H1 (cell line): ENCODE data around the gene TTC22. TPM values are rescaled to one million over a fixed set of nuclear protein-coding genes. Genes with fewer than 3 reads are reported as not detected.

Source experiments
- CTCF ChIA-PET: fragments of 300-600 bp; sonication (Branson Sonifier 250); formaldehyde crosslinking; loops from one replicate; lab custom pipeline; 2021; ENCODE audit not compliant: partially characterized antibody; lab: Charles Lee
- POLR2A ChIA-PET: fragments of 300-600 bp; sonication (Branson Sonifier 250); formaldehyde crosslinking; loops from one replicate; lab custom pipeline; 2021; ENCODE audit warnings: inconsistent platforms; ENCODE audit not compliant: partially characterized antibody; lab: Charles Lee
- DNase-seq, 2 experiments: peaks; one replicate each; pipeline versions ENCODE4 v3.0.0 to v3.0.0-alpha.2; 2010 to 2022; ENCODE audit warnings: low spot score in 2 of 2, low read depth in 1 of 2, mixed read lengths in 1 of 2
- FAIRE-seq: peaks from 2 replicates; lab custom pipeline; 2011; peaks lifted over from hg19 to GRCh38; lab: Jason Lieb, UNC
- H2AFZ ChIP-seq: 2 replicates; pipeline ENCODE4 v1.8.1; 2012; ENCODE audit warnings: low read length, inconsistent platforms
- H2AK5ac ChIP-seq: 2 replicates; pipeline ENCODE4 v1.6.1; 2013; ENCODE audit warnings: low read depth, low read length
- H2BK120ac ChIP-seq: replicated peaks from 2 replicates; pipeline ENCODE3; 2013; ENCODE audit warnings: low read depth, low read length, inconsistent platforms
- H2BK12ac ChIP-seq: 2 replicates; pipeline ENCODE4 v1.6.1; 2013; ENCODE audit warnings: low read depth, low read length
- H2BK15ac ChIP-seq: 2 replicates; pipeline ENCODE4 v1.6.1; 2013; ENCODE audit warnings: low read length
- H2BK20ac ChIP-seq: 2 replicates; pipeline ENCODE4 v1.6.1; 2013; ENCODE audit warnings: low read length
- H2BK5ac ChIP-seq: 2 replicates; pipeline ENCODE4 v1.6.1; 2013; ENCODE audit warnings: low read depth, low read length
- H3K14ac ChIP-seq: 2 replicates; pipeline ENCODE4 v1.6.1; 2013; ENCODE audit warnings: inconsistent platforms; ENCODE audit not compliant: insufficient read length
- H3K18ac ChIP-seq: 2 replicates; pipeline ENCODE4 v1.6.1; 2013; ENCODE audit warnings: low read length; ENCODE audit errors: extremely low read depth
- H3K23ac ChIP-seq: 2 replicates; pipeline ENCODE4 v1.6.1; 2013; ENCODE audit warnings: inconsistent platforms; ENCODE audit not compliant: insufficient read length
- H3K23me2 ChIP-seq: 2 replicates; pipeline ENCODE4 v1.6.1; 2013; ENCODE audit warnings: low read depth, low read length
- H3K27ac ChIP-seq: 2 replicates; pipeline ENCODE4 v1.6.1; 2011; ENCODE audit warnings: low read depth, low read length, inconsistent platforms
- H3K27me3 ChIP-seq, 4 experiments: replicated peaks in 1 of 4; 1 replicate in 1 of 4; 2 replicates in 3 of 4; pipeline versions ENCODE4 v1.6.1 to v1.8.1; 2011 to 2013; ENCODE audit warnings: low read length in 3 of 4, mild to moderate bottlenecking in 3 of 4, inconsistent platforms in 2 of 4, mixed read lengths in 2 of 4, moderate library complexity in 1 of 4; ENCODE audit not compliant: control insufficient read depth in 3 of 4, insufficient read depth in 3 of 4; ENCODE audit errors: extremely low read depth in 1 of 4
- H3K36me3 ChIP-seq, 4 experiments: 2 replicates each; pipeline versions ENCODE4 v1.6.1 to v1.8.1; 2011 to 2013; ENCODE audit warnings: mild to moderate bottlenecking in 4 of 4, low read length in 3 of 4, moderate library complexity in 2 of 4, control low read depth in 1 of 4, inconsistent platforms in 1 of 4; ENCODE audit not compliant: insufficient read depth in 4 of 4, control insufficient read depth in 2 of 4
- H3K4ac ChIP-seq: replicated peaks from 2 replicates; pipeline ENCODE3; 2013; ENCODE audit warnings: low read length, low read depth, mixed read lengths, inconsistent platforms; ENCODE audit not compliant: insufficient read length
- H3K4me1 ChIP-seq, 4 experiments: replicated peaks in 1 of 4; 1 replicate in 1 of 4; 2 replicates in 3 of 4; pipeline versions ENCODE4 v1.6.1 to v1.8.1; 2011 to 2013; ENCODE audit warnings: low read length in 3 of 4, inconsistent platforms in 2 of 4, mixed read lengths in 1 of 4; ENCODE audit not compliant: insufficient read depth in 4 of 4, control insufficient read depth in 3 of 4
- H3K4me2 ChIP-seq, 2 experiments: 2 replicates each; pipeline versions ENCODE4 v1.6.1 to v1.8.1; 2011 to 2013; ENCODE audit warnings: low read depth in 2 of 2, low read length in 2 of 2, control low read depth in 1 of 2, inconsistent platforms in 1 of 2, mild to moderate bottlenecking in 1 of 2; ENCODE audit not compliant: insufficient read depth in 1 of 2
- H3K4me3 ChIP-seq, 4 experiments: fragments of 200-600, 300-600 bp in 1 of 4; sonication (generic), shearing (Covaris generic), sonication (Bioruptor Twin) in 1 of 4; 2 replicates each; pipeline versions ENCODE4 v1.5.1 to v1.8.1; 2011 to 2016; ENCODE audit warnings: low read length in 4 of 4, low read depth in 3 of 4, control low read depth in 2 of 4, inconsistent platforms in 2 of 4, mild to moderate bottlenecking in 2 of 4, mixed read lengths in 1 of 4, moderate library complexity in 1 of 4; ENCODE audit not compliant: insufficient read depth in 2 of 4; ENCODE audit errors: extremely low read depth in 1 of 4
- H3K56ac ChIP-seq: replicated peaks from 2 replicates; pipeline ENCODE3; 2013; ENCODE audit warnings: low read depth, mild to moderate bottlenecking, mixed read lengths, low read length, inconsistent platforms; ENCODE audit not compliant: insufficient read length
- H3K79me1 ChIP-seq: 2 replicates; pipeline ENCODE4 v1.6.1; 2013; ENCODE audit warnings: low read depth, low read length, control low read depth
- H3K79me2 ChIP-seq, 2 experiments: 2 replicates each; pipeline versions ENCODE4 v1.6.1 to v1.8.1; 2012 to 2013; ENCODE audit warnings: low read length in 2 of 2, mild to moderate bottlenecking in 2 of 2, inconsistent platforms in 1 of 2; ENCODE audit not compliant: insufficient read depth in 2 of 2, control insufficient read depth in 1 of 2
- H3K9ac ChIP-seq, 4 experiments: replicated peaks in 1 of 4; 1 replicate in 1 of 4; 2 replicates in 3 of 4; pipeline versions ENCODE4 v1.6.1 to v1.8.1; 2011 to 2013; ENCODE audit warnings: low read depth in 3 of 4, low read length in 3 of 4, control low read depth in 2 of 4, mild to moderate bottlenecking in 2 of 4, moderate library complexity in 2 of 4, inconsistent platforms in 1 of 4; ENCODE audit errors: extremely low read depth in 1 of 4
- H3K9me3 ChIP-seq, 2 experiments: 2 replicates each; pipeline versions ENCODE4 v1.6.1 to v1.8.1; 2012 to 2013; ENCODE audit warnings: mild to moderate bottlenecking in 2 of 2, moderate library complexity in 2 of 2, control low read depth in 1 of 2, inconsistent platforms in 1 of 2, low read depth in 1 of 2, low read length in 1 of 2, mixed read lengths in 1 of 2; ENCODE audit not compliant: insufficient read depth in 2 of 2
- H4K20me1 ChIP-seq, 2 experiments: replicated peaks in 1 of 2; 2 replicates each; pipeline versions ENCODE3 to v1.8.1; 2011 to 2013; ENCODE audit warnings: inconsistent platforms in 2 of 2, low read length in 2 of 2, mild to moderate bottlenecking in 1 of 2; ENCODE audit not compliant: insufficient read depth in 2 of 2, control insufficient read depth in 1 of 2
- H4K5ac ChIP-seq: 2 replicates; pipeline ENCODE4 v1.6.1; 2013; ENCODE audit warnings: low read length, low read depth, mixed read lengths, inconsistent platforms; ENCODE audit not compliant: insufficient read length
- H4K8ac ChIP-seq: 2 replicates; pipeline ENCODE4 v1.8.0; 2013; ENCODE audit warnings: mild to moderate bottlenecking, moderate library complexity, low read length, inconsistent platforms; ENCODE audit not compliant: insufficient read depth; ENCODE audit errors: extremely low read depth
- H4K91ac ChIP-seq: replicated peaks from 2 replicates; pipeline ENCODE3; 2013; ENCODE audit warnings: low read length, mixed read lengths, inconsistent platforms; ENCODE audit not compliant: insufficient read length
- CBX5 ChIP-seq: fragments of 300-800, 300-1000 bp; sonication (generic); IDR thresholded peaks from 2 replicates; pipeline ENCODE4 v1.7.1; 2016; ENCODE audit warnings: antibody characterized with exemption, low read length, low read depth
- CREB1 ChIP-seq: IDR thresholded peaks from 2 replicates; pipeline ENCODE4 v1.6.1; 2012; ENCODE audit warnings: inconsistent platforms
- GTF2F1 ChIP-seq: IDR thresholded peaks from 2 replicates; pipeline ENCODE4 v1.6.1; 2012; ENCODE audit warnings: low read depth, low read length, improper control_type of control experiment, borderline replicate concordance
- PHF8 ChIP-seq: fragments of 200-600 bp; sonication (generic); conservative IDR thresholded peaks from 2 replicates; pipeline ENCODE4 v1.7.1; 2012; ENCODE audit warnings: low read depth, mild to moderate bottlenecking, inconsistent platforms, low read length, moderate library complexity
- POU5F1 ChIP-seq: IDR thresholded peaks from 2 replicates; pipeline ENCODE4 v1.6.1; 2011; ENCODE audit warnings: low read depth, mild to moderate bottlenecking, low read length, moderate library complexity
- RAD21 ChIP-seq, 2 experiments: IDR thresholded peaks in 1 of 2; conservative IDR thresholded peaks in 1 of 2; 2 replicates each; pipeline ENCODE4 v1.6.1; 2011; ENCODE audit warnings: low read depth in 2 of 2, low read length in 2 of 2, improper control_type of control experiment in 1 of 2, inconsistent platforms in 1 of 2, mild to moderate bottlenecking in 1 of 2, moderate library complexity in 1 of 2
- SIX5 ChIP-seq: IDR thresholded peaks from 2 replicates; pipeline ENCODE4 v1.6.1; 2011; ENCODE audit warnings: mild to moderate bottlenecking, low read depth, low read length
- TBP ChIP-seq: IDR thresholded peaks from 2 replicates; pipeline ENCODE4 v1.6.1; 2011; ENCODE audit warnings: low read depth, low read length, improper control_type of control experiment
- ZNF274 ChIP-seq: IDR thresholded peaks from 2 replicates; pipeline ENCODE4 v1.7.0; 2012; ENCODE audit warnings: low read length, borderline replicate concordance; ENCODE audit errors: extremely low read depth
- WGBS, 2 experiments: shearing (Covaris generic) in 1 of 2; methylation state at CpG; one replicate each; pipeline versions ENCODE4 v1.1.6 to v1.1.7; 2013 to 2015; ENCODE audit warnings: low lambda C conversion rate in 2 of 2, mixed read lengths in 2 of 2, inconsistent platforms in 1 of 2, low coverage in 1 of 2, missing lambda C conversion rate in 1 of 2; ENCODE audit not compliant: insufficient replicate concordance in 2 of 2, insufficient coverage in 1 of 2, insufficient read length in 1 of 2; ENCODE audit errors: extremely low coverage in 1 of 2, missing lambda C conversion rate in 1 of 2; 5-methylcytosine and 5-hydroxymethylcytosine counted together
- polyA plus RNA-seq, 7 experiments: library from polyadenylated mRNA; depleted of rRNA in 3 of 7; stranded (reverse) in 5 of 7; unstranded in 2 of 7; fragments of >200 nt in 5 of 7; fragments of 200-250 nt in 2 of 7; gene quantifications; 1 replicate in 5 of 7; 2 replicates in 1 of 7; 4 replicates in 1 of 7; pipeline versions ENCODE4 v1.2.1 to v1.2.3, GENCODE V29; 2011 to 2013; ENCODE audit warnings: missing spikeins in 2 of 7, mixed read lengths in 2 of 7
- total RNA-seq: library from RNA; stranded (reverse); fragmentation: NEBNext Ultra II Directional; extraction: Animal tissue kit (Norgen Biotek cat#: 25700); gene quantifications from 2 replicates; pipeline ENCODE4 v1.2.1, GENCODE V29; 2021

The TTC22 gene
- total and polyA plus RNA-seq, 2 of the 8 experiments (the other 6 are each of a cell fraction or from before 2014, with no cell fraction given): 1.00 to 1.6 TPM

- Histone ChIP-seq H3K9ac (no peak overlapping the region), H2BK5ac (no peak overlapping the region), H3K18ac (no peak overlapping the region), H3K36me3 (no peaks in the 10 kb centered on the region), H4K5ac (no peak overlapping the region), H3K27ac (no peak overlapping the region), H3K27me3 (no peaks in the 10 kb centered on the region), H2AK5ac (no peak overlapping the region), H2BK12ac (no peak overlapping the region), H3K23ac (no peak overlapping the region), H4K91ac (no peak overlapping the region), H3K23me2 (peaks cover 7% of the 10 kb centered on the region; the same call in 1 of the 2 replicates), H4K20me1 (no peaks in the 10 kb centered on the region), H3K4me3 (no peak overlapping the region), H2BK120ac (no peak overlapping the region), H3K4ac (no peak overlapping the region), H2BK20ac (0 out of 2 replicates have a peak overlapping the region, but pooled peaks have one; percentile 32), H3K4me2 (no peak overlapping the region), H3K79me1 (peaks cover 4% of the 10 kb centered on the region; the same call in 1 of the 2 replicates), H2AFZ (no peak overlapping the region), H2BK15ac (no peak overlapping the region), H3K14ac (no peak overlapping the region), H4K8ac (no peak overlapping the region), H3K79me2 (peaks cover 0 to 15% of the 10 kb centered on the region in 2 experiments; a peak in 2 of 4 replicates), H3K4me1 (no peaks in the 10 kb centered on the region), H3K56ac (no peak overlapping the region), H3K9me3 (no peaks in the 10 kb centered on the region)
- DNase-seq: no peak
- ChIA-PET POLR2A (interaction anchor here (1.4 kb wide), 1 partner anchor 24 kb away, joined by 4 read pairs; no protein-coding TSS in a partner anchor), CTCF (interaction anchor here (0.9 to 5.4 kb wide), 6 partner anchors 17 to 33 kb away, joined by 3 to 43 read pairs (median 3); partner anchors contain the start of gene TTC22)
- WGBS, 2 experiments: 74% methylated on average over 6 of the region's 6 CpGs; no CpG with 5 or more reads in 1 of the 2 experiments
- TF ChIP-seq TBP (no peak), SIX5 (no peak), ZNF274 (no peak), PHF8 (no peak), GTF2F1 (no peak), POU5F1 (no peak), CREB1 (no peak), CBX5 (no peak), RAD21 (IDR thresholded peaks at IDR 0.05 in 1 of 2, conservative IDR thresholded peaks at IDR 0.05 in 1 of 2; ENCODE audit: low read depth in 2 of 2, low read length in 2 of 2) (no peak)
- no peak for FAIRE-seq
These were observed 33.6 kb downstream of the TTC22 start for GRCh38 chr1:54767526-54767925.
